ENCODE results near the gene IGSF11.

GRCh38 chr3:119069725-119070124, 35.1 kb upstream of the IGSF11 start:
- TF ChIP-seq CTCF (IDR thresholded peaks at IDR 0.05 in 2 of 3, conservative IDR thresholded peaks at IDR 0.05 in 1 of 3; ENCODE audit: insufficient read depth in 2 of 3, low read depth in 1 of 3, low read length in 3 of 3), result no peak
- TF ChIP-seq POLR2A (conservative IDR thresholded peaks at IDR 0.05), result no peak
- no peak for TF ChIP-seq NFRKB (IDR thresholded peaks at IDR 0.05; ENCODE audit: low read depth)
- TF ChIP-seq SREBF2 (CRISPR knock-in tag; IDR thresholded peaks at IDR 0.05), result no peak
- no peak for TF ChIP-seq MYBL2 (IDR thresholded peaks at IDR 0.05; ENCODE audit: low read depth)
- TF ChIP-seq MYBL2 (CRISPR knock-in tag; IDR thresholded peaks at IDR 0.05; ENCODE audit: borderline replicate concordance), result no peak
- TF ChIP-seq TOE1 (IDR thresholded peaks at IDR 0.05; ENCODE audit: borderline replicate concordance), result no peak
- no peak for TF ChIP-seq TOE1 (CRISPR knock-in tag; IDR thresholded peaks at IDR 0.05; ENCODE audit: borderline replicate concordance, low read depth)
